ENCODE results near the gene TNPO2.

Gene TNPO2

DNA sequence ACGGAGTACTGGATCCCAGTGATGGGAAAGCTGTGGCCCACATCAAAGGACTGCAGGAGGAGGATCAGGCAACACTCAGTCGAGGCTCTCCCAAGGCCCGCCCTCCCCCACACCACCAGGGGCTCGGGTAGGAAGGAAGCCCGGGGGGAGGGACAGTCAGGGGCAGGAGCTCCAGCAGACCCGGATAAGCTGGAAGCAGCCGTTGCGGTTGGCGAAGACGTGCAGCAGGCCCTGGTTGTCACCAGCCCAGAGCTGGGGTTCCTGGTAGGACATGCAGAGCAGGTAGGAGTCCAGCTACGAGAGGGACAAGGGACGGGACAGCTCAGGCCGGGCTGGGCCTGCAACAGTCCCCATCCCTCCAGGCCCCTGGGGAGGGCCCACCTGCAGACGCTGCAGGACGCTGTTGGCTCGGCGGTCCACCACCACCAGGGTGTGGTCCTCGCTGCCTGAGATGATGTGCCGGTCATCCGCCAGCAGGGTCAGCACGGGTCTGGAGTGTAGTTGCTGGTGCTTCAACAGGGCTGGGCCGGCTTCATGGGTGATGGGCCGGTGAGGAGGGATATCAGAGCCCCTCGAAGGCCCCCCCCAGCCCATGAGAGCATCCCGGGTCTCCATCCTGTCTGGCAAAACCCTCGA is 34.0 kb downstream of the TNPO2 start:
- Histone ChIP-seq H3K4me3 (ENCODE audit: low read depth in 1 of 2, low read length in 1 of 2) (no peak overlapping the region), H3K36me3 (no peaks in the 10 kb centered on the region), H3K27ac (no peak overlapping the region), H3K9me3 (no peaks in the 10 kb centered on the region), H3K4me1 (ENCODE audit: control insufficient read depth in 1 of 2, insufficient read depth in 1 of 2, low read depth in 1 of 2, low read length in 1 of 2) (peaks cover 7 to 8% of the 10 kb centered on the region in 2 experiments), H3K27me3 (no peaks in the 10 kb centered on the region)
- TF ChIP-seq, protein P1, sequence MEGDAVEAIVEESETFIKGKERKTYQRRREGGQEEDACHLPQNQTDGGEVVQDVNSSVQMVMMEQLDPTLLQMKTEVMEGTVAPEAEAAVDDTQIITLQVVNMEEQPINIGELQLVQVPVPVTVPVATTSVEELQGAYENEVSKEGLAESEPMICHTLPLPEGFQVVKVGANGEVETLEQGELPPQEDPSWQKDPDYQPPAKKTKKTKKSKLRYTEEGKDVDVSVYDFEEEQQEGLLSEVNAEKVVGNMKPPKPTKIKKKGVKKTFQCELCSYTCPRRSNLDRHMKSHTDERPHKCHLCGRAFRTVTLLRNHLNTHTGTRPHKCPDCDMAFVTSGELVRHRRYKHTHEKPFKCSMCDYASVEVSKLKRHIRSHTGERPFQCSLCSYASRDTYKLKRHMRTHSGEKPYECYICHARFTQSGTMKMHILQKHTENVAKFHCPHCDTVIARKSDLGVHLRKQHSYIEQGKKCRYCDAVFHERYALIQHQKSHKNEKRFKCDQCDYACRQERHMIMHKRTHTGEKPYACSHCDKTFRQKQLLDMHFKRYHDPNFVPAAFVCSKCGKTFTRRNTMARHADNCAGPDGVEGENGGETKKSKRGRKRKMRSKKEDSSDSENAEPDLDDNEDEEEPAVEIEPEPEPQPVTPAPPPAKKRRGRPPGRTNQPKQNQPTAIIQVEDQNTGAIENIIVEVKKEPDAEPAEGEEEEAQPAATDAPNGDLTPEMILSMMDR (IDR thresholded peaks at IDR 0.05), result no peak

DNA sequence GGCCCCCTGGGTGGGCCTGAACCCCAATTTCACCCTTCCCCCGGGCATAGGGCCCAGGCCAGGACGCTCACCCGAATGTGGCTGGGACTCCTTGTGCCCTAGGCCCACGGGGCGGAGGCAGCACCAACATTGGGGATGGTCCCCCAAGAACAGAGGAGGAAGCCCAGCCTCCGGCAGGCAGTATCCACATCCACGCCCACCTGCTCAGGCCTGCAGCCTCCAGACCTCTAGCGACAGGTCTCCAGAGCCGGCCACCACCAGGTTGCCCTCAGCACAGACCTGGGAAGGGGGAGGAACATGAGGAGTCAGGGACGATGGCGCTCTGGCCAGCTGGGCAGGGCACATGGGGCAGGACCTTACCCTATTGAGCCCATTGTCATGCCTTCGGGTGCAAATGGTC is 34.7 kb downstream of the TNPO2 start:
- Histone ChIP-seq H3K36me3 (no peaks in the 10 kb centered on the region), H3K9me3 (no peaks in the 10 kb centered on the region), H3K4me3 (ENCODE audit: low read depth in 1 of 2, low read length in 1 of 2) (no peak overlapping the region), H3K27me3 (no peaks in the 10 kb centered on the region), H3K27ac (no peak overlapping the region), H3K4me1 (ENCODE audit: control insufficient read depth in 1 of 2, insufficient read depth in 1 of 2, low read depth in 1 of 2, low read length in 1 of 2) (peaks cover 7 to 8% of the 10 kb centered on the region in 2 experiments)
- TF ChIP-seq, protein P1 (IDR thresholded peaks at IDR 0.05), result no peak

DNA sequence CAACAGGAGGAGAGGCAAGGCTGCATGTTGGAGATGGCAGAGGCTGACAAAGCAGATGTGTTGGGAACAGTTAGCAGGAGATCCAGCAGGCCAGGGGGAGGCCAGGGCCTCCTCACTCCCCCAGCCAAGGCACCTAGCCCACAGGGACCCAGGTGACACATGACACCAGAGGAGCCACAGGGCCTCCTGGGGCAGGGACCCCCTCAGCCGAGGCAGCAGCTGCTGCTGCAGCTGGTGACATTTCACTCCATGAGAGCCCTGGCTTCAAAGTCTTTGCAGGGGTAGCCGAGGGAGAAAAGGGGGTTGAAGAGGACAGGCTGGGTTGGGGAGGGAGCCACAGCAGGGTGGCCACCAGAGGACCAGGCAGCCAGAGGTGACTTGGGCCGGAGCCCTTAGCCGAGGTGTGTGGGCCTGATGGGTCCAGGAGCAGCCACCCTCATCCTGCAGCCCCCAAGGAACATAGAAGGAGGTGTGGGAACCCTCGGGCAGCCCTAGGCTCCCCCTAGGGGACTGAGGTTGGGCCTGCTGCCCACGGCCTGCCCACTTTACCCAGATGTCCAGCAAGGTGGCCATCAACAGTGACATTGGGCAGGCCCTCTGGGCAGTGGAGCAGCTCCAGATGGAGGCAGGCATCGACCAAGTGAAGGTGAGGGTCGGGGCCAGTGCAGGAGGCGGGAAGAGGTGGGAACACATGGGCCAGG is 36.1 kb downstream of the TNPO2 start, which contains the start of gene GNG14:
Gene GNG14, plus strand, starts transcription at position 503 of the 701 bp plus-strand sequence. Its CDS starts 51 bp downstream, at position 554.
- TF ChIP-seq, protein P1 (IDR thresholded peaks at IDR 0.05), result no peak
- Histone ChIP-seq H3K36me3 (no peaks in the 10 kb centered on the region), H3K9me3 (no peaks in the 10 kb centered on the region), H3K4me3 (ENCODE audit: low read depth in 1 of 2, low read length in 1 of 2) (no peak within 1 kb of the TSS), H3K27me3 (no peaks in the 10 kb centered on the region), H3K27ac (no peak within 1 kb of the TSS), H3K4me1 (ENCODE audit: control insufficient read depth in 1 of 2, insufficient read depth in 1 of 2, low read depth in 1 of 2, low read length in 1 of 2) (peaks cover 7 to 8% of the 10 kb centered on the region in 2 experiments)

GRCh38 chr19:12685831-12686230 is 37.9 kb downstream of the TNPO2 start:
- no peak overlapping the region for H3K4me3 ChIP-seq (ENCODE audit: low read depth in 1 of 2, low read length in 1 of 2)

DNA sequence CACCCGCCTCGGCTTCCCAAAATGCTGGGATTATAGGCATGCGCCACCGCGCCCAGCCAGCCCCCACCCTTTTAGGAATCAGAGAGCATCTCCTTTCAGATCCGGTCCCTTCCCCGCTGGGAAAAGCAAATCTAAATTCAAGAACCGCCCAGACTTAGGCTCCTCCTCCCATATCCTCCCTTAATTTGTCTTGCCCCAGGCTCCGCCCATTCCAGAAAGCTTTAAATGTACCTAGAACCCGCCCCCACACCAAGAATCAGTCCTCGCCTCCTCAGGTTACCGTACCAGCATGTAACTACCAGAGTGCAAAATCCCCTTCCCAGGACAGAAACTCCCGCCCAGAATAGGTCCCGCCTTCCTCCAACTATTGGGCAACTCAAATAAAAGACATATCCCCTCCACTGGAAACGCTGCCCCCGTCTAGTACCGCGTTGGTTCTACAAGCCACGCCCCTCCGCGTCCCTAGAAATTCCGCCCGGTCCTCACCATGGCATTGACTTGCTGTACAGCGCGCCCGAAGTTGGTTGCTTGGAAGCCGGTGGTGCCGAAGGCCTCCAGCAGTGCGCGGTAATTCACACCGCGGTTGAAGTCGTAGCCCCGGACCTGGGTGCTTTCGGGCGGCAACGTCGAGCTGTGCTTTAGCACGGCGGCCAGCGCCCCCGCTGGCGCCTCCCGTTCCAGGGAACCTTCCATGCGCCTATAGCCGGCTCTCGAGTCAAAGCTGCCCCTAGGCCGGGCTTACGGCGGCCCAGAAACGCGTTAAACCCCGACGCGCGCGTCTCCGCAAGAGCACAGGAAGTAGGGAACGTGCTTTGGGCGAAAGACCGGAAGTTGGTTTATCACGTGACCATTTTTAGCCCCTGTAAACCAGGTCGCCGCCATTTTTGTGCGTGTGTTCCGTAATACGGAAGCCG is 42.4 kb downstream of the TNPO2 start, which contains the start of gene DHPS:
Gene DHPS, minus strand, starts transcription at position 807 of the 914 bp plus-strand sequence. Its CDS starts 114 bp downstream, at position 693.
- H3K4me3 ChIP-seq (ENCODE audit: low read depth in 1 of 2, low read length in 1 of 2), result peak within 1 kb of the TSS; percentile 96 to 98
- TF ChIP-seq, protein P1 (IDR thresholded peaks at IDR 0.05), result no peak

More at GRCh38 chr19:12685831-12686230, 37.9 kb downstream of the TNPO2 start:
- Histone ChIP-seq H3K27me3 (no peaks in the 10 kb centered on the region), H3K4me1 (ENCODE audit: control insufficient read depth in 1 of 2, insufficient read depth in 1 of 2, low read depth in 1 of 2, low read length in 1 of 2) (peaks cover 13 to 16% of the 10 kb centered on the region in 2 experiments), H3K27ac (no peak overlapping the region), H3K36me3 (no peaks in the 10 kb centered on the region), H3K9me3 (no peaks in the 10 kb centered on the region)
- TF ChIP-seq, protein P1 (IDR thresholded peaks at IDR 0.05), result no peak

More for the DNA sequence above, 42.4 kb downstream of the TNPO2 start, which contains the start of gene DHPS:
- Histone ChIP-seq H3K4me1 (ENCODE audit: control insufficient read depth in 1 of 2, insufficient read depth in 1 of 2, low read depth in 1 of 2, low read length in 1 of 2) (peaks cover 7 to 14% of the 10 kb centered on the region in 2 experiments), H3K9me3 (no peaks in the 10 kb centered on the region), H3K27ac (peak within 1 kb of the TSS; percentile 94), H3K36me3 (peaks cover 28% of the 10 kb centered on the region), H3K27me3 (no peaks in the 10 kb centered on the region)
